HG03575 (cell line): Measurements from ENCODE around the gene WDR33.
A peak's percentile ranks its signal among the peaks of the same experiment; 100 is the strongest.
"Not testable (repeated sequence)": the region's sequence is repeated elsewhere in the genome, so short reads cannot be mapped to it uniquely, and the experiment has no call there.

Experiments
- ATAC-seq: cut with Tn5 transposase; IDR thresholded peaks from one replicate; pipeline ENCODE4 v1.9.1; 2021; ENCODE audit not compliant: unreplicated experiment, insufficient number of reproducible peaks, low FRiP score; ENCODE audit errors: extremely low read depth

Gene WDR33

GRCh38 chr2:127812441-127812840 lies 1.5 kb upstream of the WDR33 start:
- not testable (repeated sequence) for ATAC-seq

- ATAC-seq, result peak; percentile 16
These were observed 688 bp upstream of the WDR33 start for GRCh38 chr2:127811397-127812321.

DNA sequence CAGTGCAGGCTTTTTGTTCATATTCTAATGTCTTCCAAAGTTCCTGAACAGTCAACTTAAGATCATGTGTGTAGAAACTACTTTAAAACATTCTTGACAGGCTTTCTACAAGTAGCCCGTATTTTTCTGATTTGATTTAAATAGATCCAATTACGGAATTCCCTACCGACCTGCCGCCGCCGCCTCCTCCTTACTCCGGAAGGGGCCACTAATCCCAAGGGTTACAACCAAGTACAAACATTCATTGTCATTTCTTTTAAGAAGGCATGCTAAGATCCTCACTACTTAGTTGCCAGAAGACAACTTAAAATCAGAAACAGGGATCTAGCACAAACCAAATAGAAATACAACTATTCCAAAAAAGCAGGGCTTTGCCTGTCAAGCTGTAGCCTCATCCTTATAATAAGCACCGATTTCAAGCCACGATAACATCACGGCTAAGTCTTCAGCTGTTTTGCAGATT lies 784 bp downstream of the WDR33 start:
- no peak for ATAC-seq

DNA sequence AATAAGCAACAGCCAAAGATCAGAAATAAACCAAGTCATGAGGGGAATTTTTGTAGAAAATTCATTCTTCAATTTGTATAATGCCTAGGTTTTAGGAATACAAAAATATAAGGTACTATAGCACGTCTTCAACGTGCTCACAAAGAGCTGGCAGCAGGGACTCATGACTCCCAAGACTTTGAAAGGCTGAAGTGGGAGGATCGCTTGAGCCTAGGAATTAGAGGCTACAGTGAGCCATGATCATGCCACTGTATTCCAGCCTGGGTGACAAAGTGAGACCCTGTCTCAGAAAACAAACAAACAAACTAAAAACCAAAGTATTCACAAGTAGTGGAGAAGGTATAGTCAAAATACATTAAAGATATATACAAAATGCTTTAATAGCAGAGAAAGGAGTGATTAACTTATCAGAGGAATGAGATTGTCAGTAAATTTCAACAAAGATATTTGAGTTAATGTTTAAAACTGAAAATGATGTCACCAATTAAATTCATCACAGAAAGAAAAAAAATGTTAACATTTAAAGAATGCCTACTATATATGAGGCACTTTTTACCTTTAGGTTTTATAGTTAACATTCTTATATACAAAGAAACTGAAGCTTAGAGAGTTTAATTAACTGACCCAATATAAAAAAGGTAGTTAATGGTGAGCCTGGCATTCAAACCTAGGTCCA lies 3.2 kb downstream of the WDR33 start:
- no peak for ATAC-seq

GRCh38 chr2:127806860-127807259 lies 4.1 kb downstream of the WDR33 start:
- ATAC-seq, result not testable (repeated sequence)

- no peak for ATAC-seq
These were observed 5.5 kb downstream of the WDR33 start for GRCh38 chr2:127805491-127805890.

DNA sequence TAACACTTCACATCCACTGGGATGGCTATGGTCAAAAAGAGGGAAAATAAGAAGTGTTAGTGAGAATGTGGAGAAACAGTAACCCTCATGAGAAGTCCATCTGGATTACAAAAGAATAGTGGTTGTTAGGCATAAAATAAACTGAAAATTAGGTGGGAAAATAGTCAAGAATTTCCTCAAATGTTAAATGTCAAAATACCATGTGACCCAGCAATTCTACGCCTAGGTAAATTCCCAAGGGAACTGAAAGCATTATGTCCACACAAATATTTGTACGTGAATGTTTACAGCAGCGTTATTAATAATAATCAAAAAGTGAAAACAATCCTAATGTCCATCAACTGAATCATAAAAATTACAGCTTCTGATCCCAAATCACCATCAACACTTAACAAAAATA lies 11.0 kb downstream of the WDR33 start:
- ATAC-seq, result no peak

GRCh38 chr2:127796389-127796788 lies 14.6 kb downstream of the WDR33 start:
- ATAC-seq, result no peak

DNA sequence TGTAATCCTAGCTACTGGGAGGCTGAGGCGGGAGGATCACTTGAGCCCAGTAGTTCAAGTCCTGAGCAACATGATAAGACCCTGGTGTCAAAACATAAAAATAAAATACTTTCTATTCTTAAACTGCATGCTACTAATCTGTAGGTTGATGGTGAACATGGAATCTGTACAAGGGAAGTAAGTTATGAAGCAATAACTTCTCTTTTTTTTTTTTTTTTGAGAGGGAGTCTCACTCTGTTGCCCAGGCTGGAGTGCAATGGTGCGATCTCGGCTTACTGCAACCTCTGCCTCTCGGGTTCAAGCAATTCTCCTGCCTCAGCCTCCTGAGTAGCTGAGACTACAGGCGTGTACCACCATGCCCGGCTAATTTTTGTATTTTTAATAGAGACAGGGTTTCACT lies 16.1 kb downstream of the WDR33 start:
- not testable (repeated sequence) for ATAC-seq

- no peak for ATAC-seq
These were observed 18.2 kb downstream of the WDR33 start for GRCh38 chr2:127792805-127793204.

DNA sequence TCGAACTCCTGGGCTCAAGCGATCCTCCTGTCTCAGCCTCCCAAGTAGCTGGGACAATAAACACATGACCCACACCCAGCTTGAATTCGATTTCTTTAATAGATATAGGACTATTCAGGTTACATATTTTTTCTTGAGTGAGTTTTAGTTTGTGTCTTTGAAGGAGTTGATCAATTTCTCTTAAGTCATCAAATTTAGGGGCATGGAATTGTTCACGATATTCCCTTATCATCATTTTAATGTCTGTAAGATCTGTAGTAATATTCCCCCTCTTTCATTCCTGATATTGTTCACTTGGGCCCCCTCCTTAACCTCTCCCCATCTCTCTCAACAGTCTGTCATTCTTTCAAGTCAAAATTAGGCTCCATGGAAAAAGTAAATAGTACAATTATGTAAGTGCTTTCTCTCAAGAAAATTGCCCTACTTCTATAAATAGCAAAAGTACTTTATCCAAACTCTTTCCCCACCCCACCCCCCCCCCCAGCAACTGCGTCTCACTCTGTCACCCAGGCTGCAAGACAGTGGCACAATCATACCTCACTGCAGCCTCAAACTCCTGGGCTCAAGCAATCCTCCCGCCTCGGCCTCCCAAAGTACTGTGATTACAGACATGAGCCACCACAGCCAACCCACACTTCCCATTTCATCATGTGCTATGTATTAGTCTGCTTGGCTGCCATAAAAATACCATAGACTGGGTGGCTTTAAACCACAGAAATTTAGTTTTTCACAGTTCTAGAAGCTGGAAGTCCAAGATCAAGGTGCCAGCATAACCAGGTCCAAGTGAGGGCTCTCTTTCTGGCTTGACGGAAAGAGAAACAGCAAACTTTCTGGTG lies 20.1 kb downstream of the WDR33 start:
- ATAC-seq, result no peak

DNA sequence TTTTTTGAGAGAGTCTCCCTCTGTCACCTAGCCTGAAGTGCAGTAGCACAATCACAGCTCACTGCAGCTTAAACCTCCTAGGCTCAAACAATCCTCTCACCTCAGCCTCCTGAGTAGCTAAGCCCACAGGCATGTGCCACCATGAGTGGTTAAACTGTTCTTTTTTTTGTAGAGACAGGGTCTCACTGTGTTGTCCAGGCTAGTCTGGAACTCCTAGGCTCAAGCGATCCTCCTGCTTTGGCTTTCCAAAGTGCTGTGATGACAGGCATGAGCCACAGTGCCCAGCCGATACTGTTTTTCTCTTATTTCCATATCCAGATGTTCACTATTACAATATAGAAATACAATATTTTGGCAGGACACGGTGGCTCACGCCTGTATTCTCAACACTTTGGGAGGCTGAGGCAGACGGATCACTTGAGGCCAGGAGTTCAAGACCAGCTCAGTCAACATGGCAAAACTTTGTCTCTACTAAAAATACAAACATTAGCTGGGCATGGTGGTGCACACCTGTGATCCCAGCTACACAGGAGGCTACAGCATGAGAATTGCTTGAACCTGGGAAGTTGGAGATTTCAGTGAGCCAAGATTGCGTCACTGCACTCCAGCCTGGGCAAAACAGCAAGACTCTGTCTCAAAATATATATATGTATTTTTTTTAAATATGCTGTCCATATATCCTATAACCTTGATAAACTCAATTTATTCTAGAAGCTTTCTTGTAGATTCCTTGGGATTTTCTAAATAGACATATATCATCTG lies 24.7 kb downstream of the WDR33 start:
- no peak for ATAC-seq

- no peak for ATAC-seq
These were observed 25.9 kb downstream of the WDR33 start for GRCh38 chr2:127784965-127785518.

- no peak for ATAC-seq
These were observed 27.9 kb downstream of the WDR33 start for GRCh38 chr2:127783101-127783500.

GRCh38 chr2:127778850-127779249 lies 32.1 kb downstream of the WDR33 start:
- no peak for ATAC-seq

GRCh38 chr2:127778447-127778846 lies 32.5 kb downstream of the WDR33 start:
- ATAC-seq, result no peak

- no peak for ATAC-seq
These were observed 34.7 kb downstream of the WDR33 start for GRCh38 chr2:127776122-127776780.

DNA sequence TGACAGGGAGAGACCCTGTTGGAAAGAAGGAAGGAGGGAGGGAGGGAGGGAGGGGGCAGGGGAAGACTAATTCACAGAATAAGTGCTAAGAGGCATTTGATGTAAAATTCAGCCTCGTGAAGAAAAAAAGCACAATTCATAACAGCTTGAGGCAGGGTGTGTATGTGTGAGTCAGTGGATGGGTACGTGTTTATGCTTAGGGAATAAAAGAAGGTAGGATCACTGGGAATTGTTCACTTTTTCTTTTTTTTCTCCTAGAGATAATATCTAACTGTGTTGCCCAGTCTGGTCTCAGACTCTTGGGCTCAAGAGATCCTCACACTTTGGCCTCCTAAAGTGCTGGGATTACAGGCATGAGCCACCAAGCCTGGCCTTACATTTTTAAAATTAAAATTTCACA lies 39.2 kb downstream of the WDR33 start:
- ATAC-seq, result no peak
